GM12873 (cell line): ENCODE results near the gene CEP72.

Experiments
- TF ChIP-seq, protein P1 (sequence below): IDR thresholded peaks from 2 replicates; pipeline ENCODE4 v1.5.1; 2012; ENCODE audit warnings: low read depth, mild to moderate bottlenecking, moderate library complexity, low read length, control low read depth; ENCODE audit not compliant: insufficient read depth; ENCODE audit errors: missing control alignments

CEP72 gene

DNA sequence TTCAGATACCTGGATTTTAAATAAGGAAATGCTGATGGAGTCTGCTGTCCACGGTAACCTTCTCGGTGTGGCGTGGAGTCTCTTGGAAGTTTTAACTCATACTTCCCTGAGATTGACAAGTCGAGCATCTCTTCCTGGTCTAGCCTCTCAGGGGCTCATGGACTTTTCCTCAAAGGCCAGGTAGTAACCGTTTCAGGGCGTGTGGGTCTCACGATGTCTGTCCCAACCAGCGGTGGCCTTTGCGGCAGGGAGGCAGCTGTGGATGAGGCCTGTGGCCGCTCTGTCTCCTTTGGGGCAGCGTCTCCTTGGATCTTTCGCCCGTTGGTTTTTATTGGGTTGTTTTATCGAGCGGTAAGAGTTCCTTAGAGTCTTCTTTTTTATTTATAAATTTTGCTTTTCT, 32.8 kb downstream of the CEP72 start:
- TF ChIP-seq, protein P1, sequence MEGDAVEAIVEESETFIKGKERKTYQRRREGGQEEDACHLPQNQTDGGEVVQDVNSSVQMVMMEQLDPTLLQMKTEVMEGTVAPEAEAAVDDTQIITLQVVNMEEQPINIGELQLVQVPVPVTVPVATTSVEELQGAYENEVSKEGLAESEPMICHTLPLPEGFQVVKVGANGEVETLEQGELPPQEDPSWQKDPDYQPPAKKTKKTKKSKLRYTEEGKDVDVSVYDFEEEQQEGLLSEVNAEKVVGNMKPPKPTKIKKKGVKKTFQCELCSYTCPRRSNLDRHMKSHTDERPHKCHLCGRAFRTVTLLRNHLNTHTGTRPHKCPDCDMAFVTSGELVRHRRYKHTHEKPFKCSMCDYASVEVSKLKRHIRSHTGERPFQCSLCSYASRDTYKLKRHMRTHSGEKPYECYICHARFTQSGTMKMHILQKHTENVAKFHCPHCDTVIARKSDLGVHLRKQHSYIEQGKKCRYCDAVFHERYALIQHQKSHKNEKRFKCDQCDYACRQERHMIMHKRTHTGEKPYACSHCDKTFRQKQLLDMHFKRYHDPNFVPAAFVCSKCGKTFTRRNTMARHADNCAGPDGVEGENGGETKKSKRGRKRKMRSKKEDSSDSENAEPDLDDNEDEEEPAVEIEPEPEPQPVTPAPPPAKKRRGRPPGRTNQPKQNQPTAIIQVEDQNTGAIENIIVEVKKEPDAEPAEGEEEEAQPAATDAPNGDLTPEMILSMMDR: no peak

DNA sequence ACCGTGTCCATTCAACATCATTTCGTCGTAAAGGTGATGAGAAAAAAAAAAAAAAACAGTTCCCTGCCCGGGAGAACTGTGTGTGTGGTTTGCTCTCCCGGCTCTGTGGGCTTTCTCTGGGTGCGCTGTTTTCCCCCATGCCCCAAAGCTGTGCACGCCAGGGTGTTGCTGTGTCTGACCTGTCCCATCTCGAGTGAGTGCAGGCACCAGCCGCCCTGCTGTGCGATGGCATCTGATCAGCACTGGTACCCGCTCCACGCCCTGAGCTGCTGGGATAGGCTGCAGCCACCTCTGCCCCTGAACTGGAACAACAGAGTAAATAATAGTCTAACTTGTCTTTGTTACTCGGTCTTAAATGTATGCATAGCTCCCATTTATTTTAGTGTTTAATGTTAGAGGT, 33.3 kb downstream of the CEP72 start:
- TF ChIP-seq, protein P1: no peak

DNA sequence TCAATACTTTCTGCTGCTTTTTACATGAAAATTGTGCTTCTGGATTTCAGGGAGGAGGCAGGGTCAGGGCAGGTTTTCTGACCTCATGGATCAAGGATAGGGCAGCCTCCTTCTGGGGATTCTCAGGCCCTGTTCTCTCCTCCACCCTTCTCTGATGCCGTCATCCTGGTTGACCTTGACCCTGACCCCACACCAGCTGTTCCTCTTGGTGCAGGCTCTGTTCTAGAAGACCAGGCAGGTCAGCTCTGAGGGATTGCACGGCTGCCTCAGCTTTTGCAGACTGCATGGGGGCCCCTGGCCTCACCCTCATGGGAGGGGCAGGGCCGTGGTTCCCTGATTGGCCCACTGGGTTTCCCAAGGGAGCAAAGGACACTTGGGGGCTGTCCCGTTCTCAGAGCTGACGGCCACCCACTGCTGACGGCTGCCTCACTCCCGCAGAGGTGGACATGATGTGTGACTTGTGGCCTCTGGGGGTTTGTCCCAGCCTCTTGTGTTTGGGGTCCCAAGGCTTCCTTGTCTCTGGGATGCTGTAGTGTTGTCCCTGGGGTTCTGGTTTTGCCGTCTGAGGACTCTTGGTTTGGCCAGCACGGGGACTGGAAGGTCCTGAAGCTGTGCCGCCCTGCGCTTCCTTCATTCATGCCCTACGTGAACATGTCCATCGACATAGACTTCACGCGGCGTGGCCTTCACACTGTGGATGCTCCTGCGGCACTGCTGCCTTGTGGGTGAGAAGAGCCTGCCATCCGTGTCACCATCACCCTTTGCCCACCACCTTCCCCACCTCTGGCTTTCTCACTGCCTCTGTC, 34.5 kb downstream of the CEP72 start:
- TF ChIP-seq, protein P1: no peak

DNA sequence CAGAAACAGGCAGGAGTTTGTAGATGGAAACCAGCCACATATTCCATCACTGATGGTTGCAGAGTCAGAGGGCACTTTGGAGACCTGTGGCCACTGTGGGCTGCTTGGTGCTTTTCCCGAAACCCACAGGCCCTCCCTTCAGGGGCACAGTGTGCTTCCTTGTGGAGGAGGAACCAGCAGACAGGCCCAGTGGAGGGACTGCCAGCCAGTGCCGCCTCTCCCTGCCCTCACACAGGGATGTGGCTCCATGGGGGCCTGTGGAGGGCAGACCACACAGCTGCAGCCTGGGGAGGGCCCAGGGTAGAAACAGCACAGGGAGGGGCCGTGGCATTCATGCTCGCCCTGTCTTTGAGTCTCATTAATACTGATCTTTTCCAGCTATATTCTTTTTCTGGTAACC, 35.2 kb downstream of the CEP72 start:
- TF ChIP-seq, protein P1: no peak

DNA sequence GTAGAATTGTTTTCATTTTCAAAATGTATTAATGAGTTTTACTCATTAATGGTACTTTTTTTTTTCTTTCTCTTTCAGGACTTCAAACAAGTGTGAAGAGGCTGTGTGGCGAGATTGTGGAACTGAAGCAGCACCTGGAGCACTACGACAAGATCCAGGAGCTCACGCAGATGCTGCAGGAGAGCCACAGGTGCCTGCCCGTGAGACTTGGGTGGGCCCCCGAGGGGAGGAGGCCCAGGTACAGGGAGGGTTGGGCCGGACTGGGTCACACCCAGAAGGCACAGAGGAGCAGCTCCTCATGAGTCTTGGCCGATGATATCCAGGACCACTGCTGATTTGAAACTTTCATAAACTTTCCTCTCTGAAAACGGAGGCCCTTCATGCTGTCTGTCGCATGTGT, 35.6 kb downstream of the CEP72 start:
- TF ChIP-seq, protein P1: no peak

DNA sequence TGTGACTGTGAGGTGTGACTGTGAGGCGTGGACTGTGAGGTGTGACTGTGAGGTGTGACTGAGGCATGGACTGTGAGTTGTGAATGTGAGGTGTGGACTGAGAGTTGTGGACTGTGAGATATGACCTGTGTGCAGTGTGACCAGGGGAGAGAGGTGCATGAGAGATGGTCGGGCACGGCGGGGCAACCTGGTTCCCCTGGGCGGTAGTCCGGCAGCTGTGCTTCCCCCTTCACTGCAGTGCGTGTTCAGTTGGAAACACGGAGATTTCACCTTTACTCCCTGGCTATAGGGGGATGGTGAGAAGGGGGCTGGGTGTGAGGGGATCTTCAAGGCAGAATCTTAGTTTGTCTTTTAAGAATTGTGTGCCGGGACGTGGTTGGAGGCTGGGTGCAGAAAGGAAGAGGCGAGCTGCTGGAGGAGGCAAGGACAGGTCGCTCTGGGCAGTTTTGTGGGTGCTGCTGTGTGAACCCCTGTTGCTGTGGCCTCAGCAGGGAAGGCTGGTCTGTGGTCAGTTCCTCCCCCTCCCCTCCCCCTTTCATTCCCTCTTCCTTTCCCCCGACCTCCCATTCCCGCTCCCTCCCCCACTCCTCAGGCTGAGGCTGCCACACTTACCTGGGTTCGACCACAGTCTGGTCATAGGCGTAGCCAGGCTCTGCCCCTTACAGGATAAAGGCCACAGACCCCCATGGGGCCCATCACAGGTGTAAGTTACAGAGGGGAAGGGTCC, 39.3 kb downstream of the CEP72 start:
- TF ChIP-seq, protein P1: no peak

DNA sequence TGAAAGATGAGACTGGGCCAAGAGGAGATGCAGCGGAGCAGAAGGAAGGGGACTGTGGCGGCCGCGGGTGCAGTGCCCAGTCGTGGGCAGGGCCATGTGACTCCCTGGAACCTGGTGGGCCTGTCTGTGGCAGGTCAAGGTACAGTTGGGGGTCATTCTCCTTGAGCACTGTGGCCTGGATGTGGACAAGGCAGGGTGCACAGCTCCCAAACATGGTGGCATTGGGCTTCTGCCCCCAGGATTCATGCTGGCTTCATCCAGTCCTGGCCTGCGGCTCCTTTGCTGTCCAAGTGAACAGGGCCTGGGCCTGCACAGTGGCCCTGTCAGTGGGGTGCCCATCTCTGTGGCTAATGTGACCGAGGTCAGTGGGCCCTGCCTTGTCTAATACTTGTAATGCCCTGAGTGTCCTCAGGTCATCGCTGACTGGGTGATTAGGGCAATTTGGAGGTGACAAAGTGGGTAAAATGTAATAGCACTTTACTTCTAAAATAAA, 39.9 kb downstream of the CEP72 start:
- TF ChIP-seq, protein P1: no peak
